GM21515 (cell line): ENCODE measurements around the gene FLNB.

Experiments used
- ATAC-seq: cut with Tn5 transposase; IDR thresholded peaks from one replicate; pipeline ENCODE4 v1.9.1; 2021; ENCODE audit not compliant: unreplicated experiment

Gene FLNB

GRCh38 chr3:58073301-58074108, 65.3 kb downstream of the FLNB start:
- no peak for ATAC-seq

- no peak for ATAC-seq
Observed at GRCh38 chr3:58074116-58074715, 66.0 kb downstream of the FLNB start.

GRCh38 chr3:58074997-58075396, 66.8 kb downstream of the FLNB start:
- no peak for ATAC-seq

GRCh38 chr3:58077596-58078285, 69.5 kb downstream of the FLNB start:
- ATAC-seq = no peak

GRCh38 chr3:58078610-58079009, 70.4 kb downstream of the FLNB start:
- ATAC-seq = no peak

- ATAC-seq = no peak
Observed at GRCh38 chr3:58079773-58080172, 71.6 kb downstream of the FLNB start.

GRCh38 chr3:58082047-58082446, 73.8 kb downstream of the FLNB start:
- ATAC-seq = no peak

GRCh38 chr3:58084166-58084565, 75.9 kb downstream of the FLNB start:
- no peak for ATAC-seq

GRCh38 chr3:58084788-58085543, 76.7 kb downstream of the FLNB start:
- peak; percentile 66 for ATAC-seq

- ATAC-seq = peak; percentile 54
Observed at GRCh38 chr3:58085616-58086015, 77.4 kb downstream of the FLNB start.

GRCh38 chr3:58088501-58088900, 80.3 kb downstream of the FLNB start:
- no peak for ATAC-seq

GRCh38 chr3:58090351-58090750, 82.1 kb downstream of the FLNB start:
- no peak for ATAC-seq

- ATAC-seq = no peak
Observed at GRCh38 chr3:58092521-58092920, 84.3 kb downstream of the FLNB start.

GRCh38 chr3:58093574-58094195, 85.5 kb downstream of the FLNB start:
- no peak for ATAC-seq

- no peak for ATAC-seq
Observed at GRCh38 chr3:58094657-58095056, 86.4 kb downstream of the FLNB start.

- ATAC-seq = no peak
Observed at GRCh38 chr3:58095603-58096138, 87.4 kb downstream of the FLNB start.

- no peak for ATAC-seq
Observed at GRCh38 chr3:58098531-58098930, 90.3 kb downstream of the FLNB start.

GRCh38 chr3:58099865-58100264, 91.6 kb downstream of the FLNB start:
- ATAC-seq = no peak

- ATAC-seq = no peak
Observed at GRCh38 chr3:58101499-58102389, 93.5 kb downstream of the FLNB start.

- ATAC-seq = no peak
Observed at GRCh38 chr3:58102390-58102750, 94.1 kb downstream of the FLNB start.
